ENCODE data around the gene SGMS2. TPM values are rescaled to one million over a fixed set of nuclear protein-coding genes. Genes with fewer than 3 reads are reported as not detected.

Gene SGMS2
- total RNA-seq, 1 donor from 2014 or later, result 1.1 TPM

DNA sequence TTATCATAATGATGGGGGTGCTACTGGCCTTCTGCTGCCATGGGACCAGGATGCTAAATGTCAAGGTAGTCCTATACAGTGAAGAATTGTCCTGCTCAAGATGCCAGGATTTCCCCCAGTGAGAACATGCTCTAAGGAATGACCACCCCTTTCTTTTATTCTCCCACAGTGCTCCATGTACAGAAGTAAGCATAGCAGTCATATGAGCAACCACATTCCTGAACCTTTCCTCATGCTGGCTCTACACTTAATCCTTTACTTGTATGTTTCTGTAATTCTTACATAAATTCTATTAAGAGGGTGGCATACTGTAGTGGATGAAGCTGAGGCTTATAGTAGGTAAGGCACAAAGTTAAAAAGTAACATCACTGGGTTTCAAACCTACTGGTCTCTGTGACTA lies 126.8 kb downstream of the SGMS2 start:
- H2AFZ ChIP-seq (replicated peaks), result no peak overlapping the region

DNA sequence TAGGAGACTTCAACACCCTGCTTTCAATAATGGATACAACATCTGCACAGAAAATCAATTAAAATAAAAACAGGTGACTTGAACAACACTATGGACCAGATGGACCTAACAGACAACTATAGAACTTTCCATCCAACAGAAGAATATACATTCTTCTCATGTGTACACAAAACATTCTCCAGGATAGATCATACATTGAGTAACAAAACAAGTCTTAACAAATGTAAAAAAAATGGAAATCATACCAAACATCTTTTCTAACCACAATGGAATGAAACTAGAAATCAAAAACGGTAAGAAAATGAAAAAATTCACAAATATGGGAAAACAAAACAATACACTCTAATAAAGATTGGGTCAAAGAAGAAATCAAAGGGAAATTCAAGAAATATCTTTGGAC lies 131.3 kb downstream of the SGMS2 start:
- Mint-ChIP-seq H3K4me1 (no peaks in the 10 kb centered on the region), H3K9me3 (peaks cover 16% of the 10 kb centered on the region), H3K27me3 (ENCODE audit: insufficient read depth, low read depth) (no peaks in the 10 kb centered on the region), H3K36me3 (peaks cover 3% of the 10 kb centered on the region), H3K27ac (no peak overlapping the region), H3K4me3 (no peak overlapping the region)
- H3K27me3 ChIP-seq, result no peaks in the 10 kb centered on the region
- no peak overlapping the region for H3K9ac ChIP-seq
- H4K20me1 ChIP-seq (ENCODE audit: low read depth), result no peaks in the 10 kb centered on the region
- DNase-seq (ENCODE audit: low spot score), result no peak
- H3K4me3 ChIP-seq, result no peak overlapping the region
- H3F3A ChIP-seq (ENCODE audit: low read depth), result no peaks in the 10 kb centered on the region
- H2AFZ ChIP-seq (replicated peaks), result no peak overlapping the region
- H3K4me2 ChIP-seq, result no peak overlapping the region
- H3K4me1 ChIP-seq, result no peaks in the 10 kb centered on the region
- H3K79me2 ChIP-seq (ENCODE audit: low read depth), result no peaks in the 10 kb centered on the region
- peaks cover 5% of the 10 kb centered on the region for H3K36me3 ChIP-seq
- no peak for TF ChIP-seq EZH2phosphoT487 (IDR thresholded peaks at IDR 0.05)
- no peak for TF ChIP-seq EZH2 (IDR thresholded peaks at IDR 0.05)
- TF ChIP-seq, protein P1, sequence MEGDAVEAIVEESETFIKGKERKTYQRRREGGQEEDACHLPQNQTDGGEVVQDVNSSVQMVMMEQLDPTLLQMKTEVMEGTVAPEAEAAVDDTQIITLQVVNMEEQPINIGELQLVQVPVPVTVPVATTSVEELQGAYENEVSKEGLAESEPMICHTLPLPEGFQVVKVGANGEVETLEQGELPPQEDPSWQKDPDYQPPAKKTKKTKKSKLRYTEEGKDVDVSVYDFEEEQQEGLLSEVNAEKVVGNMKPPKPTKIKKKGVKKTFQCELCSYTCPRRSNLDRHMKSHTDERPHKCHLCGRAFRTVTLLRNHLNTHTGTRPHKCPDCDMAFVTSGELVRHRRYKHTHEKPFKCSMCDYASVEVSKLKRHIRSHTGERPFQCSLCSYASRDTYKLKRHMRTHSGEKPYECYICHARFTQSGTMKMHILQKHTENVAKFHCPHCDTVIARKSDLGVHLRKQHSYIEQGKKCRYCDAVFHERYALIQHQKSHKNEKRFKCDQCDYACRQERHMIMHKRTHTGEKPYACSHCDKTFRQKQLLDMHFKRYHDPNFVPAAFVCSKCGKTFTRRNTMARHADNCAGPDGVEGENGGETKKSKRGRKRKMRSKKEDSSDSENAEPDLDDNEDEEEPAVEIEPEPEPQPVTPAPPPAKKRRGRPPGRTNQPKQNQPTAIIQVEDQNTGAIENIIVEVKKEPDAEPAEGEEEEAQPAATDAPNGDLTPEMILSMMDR (IDR thresholded peaks at IDR 0.05), result no peak
- no peak overlapping the region for H3K27ac ChIP-seq
- H3K9me3 ChIP-seq (ENCODE audit: low read depth), result no peaks in the 10 kb centered on the region

More for the DNA sequence above, 126.8 kb downstream of the SGMS2 start:
- H3K4me3 Mint-ChIP-seq, result no peak overlapping the region
- no peaks in the 10 kb centered on the region for H3K4me1 ChIP-seq
- H3K4me3 ChIP-seq, result no peak overlapping the region
- no peaks in the 10 kb centered on the region for H4K20me1 ChIP-seq (ENCODE audit: low read depth)
- no peaks in the 10 kb centered on the region for H3K4me1 Mint-ChIP-seq
- H3K27ac ChIP-seq, result no peak overlapping the region
- no peak overlapping the region for H3K4me2 ChIP-seq
- peaks cover 7% of the 10 kb centered on the region for H3K9me3 Mint-ChIP-seq
- TF ChIP-seq, protein P1 (IDR thresholded peaks at IDR 0.05), result no peak
- TF ChIP-seq EZH2 (IDR thresholded peaks at IDR 0.05) (no peak), EZH2phosphoT487 (IDR thresholded peaks at IDR 0.05) (no peak)
- no peak overlapping the region for H3K9ac ChIP-seq
- peaks cover 5% of the 10 kb centered on the region for H3K36me3 ChIP-seq
- H3K9me3 ChIP-seq (ENCODE audit: low read depth), result no peaks in the 10 kb centered on the region
- no peaks in the 10 kb centered on the region for H3K27me3 Mint-ChIP-seq (ENCODE audit: insufficient read depth, low read depth)
- no peak overlapping the region for H3K27ac Mint-ChIP-seq
- DNase-seq (ENCODE audit: low spot score), result no peak
- no peaks in the 10 kb centered on the region for H3K79me2 ChIP-seq (ENCODE audit: low read depth)
- no peaks in the 10 kb centered on the region for H3F3A ChIP-seq (ENCODE audit: low read depth)
- H3K36me3 Mint-ChIP-seq, result peaks cover 14% of the 10 kb centered on the region
- H3K27me3 ChIP-seq, result no peaks in the 10 kb centered on the region

Small RNA genes within 50 kb of the gene (small RNA-seq; reads per million reads assigned to genes)
- not detected for gene RNU6-733P

Other genes starting within 250 kb of the SGMS2 start
- gene PAPSS1, start 104.7 kb upstream of the SGMS2 start, total RNA-seq (ENCODE audit: low replicate concordance), result 106 and 140 TPM in 2 replicates
- gene CYP2U1, start 106.6 kb downstream of the SGMS2 start, total RNA-seq (ENCODE audit: low replicate concordance), result 6.4 and 8.4 TPM in 2 replicates
- 37.2 and 49.9 TPM in 2 replicates for gene HADH, start 165.0 kb downstream of the SGMS2 start, total RNA-seq (ENCODE audit: low replicate concordance)

Data from neural progenitor cell (in vitro differentiated cells).